Activated T-helper 17 cell treated with anti-CD3 and anti-CD28 coated beads, Interleukin-2, amount 50 U/mL, for 72 hours (primary cell): ENCODE measurements around the gene TAF11L12. TPM values are rescaled to one million over a fixed set of nuclear protein-coding genes. Genes with fewer than 3 reads are reported as not detected.
"Not testable (repeated sequence)": the region's sequence is repeated elsewhere in the genome, so short reads cannot be mapped to it uniquely, and the experiment has no call there.

Experiments
- ATAC-seq: fragments of 150-1000 bp; cut with Tn5 transposase; replicated peaks from 2 replicates; pipeline ENCODE4 v1.10.0; 2021; ENCODE audit warnings: mild to moderate bottlenecking, moderate library complexity
- H3K27ac Mint-ChIP-seq: one replicate; pipeline ENCODE4 v1.8.0; 2022; ENCODE audit warnings: mixed read lengths
- H3K27me3 Mint-ChIP-seq: one replicate; pipeline ENCODE4 v1.8.0; 2022; ENCODE audit warnings: mixed read lengths
- H3K36me3 Mint-ChIP-seq: one replicate; pipeline ENCODE4 v1.8.0; 2022; ENCODE audit warnings: low read depth, mild to moderate bottlenecking, mixed read lengths
- H3K4me1 Mint-ChIP-seq: one replicate; pipeline ENCODE4 v1.8.0; 2022; ENCODE audit warnings: mixed read lengths
- H3K4me3 Mint-ChIP-seq: one replicate; pipeline ENCODE4 v1.8.0; 2022; ENCODE audit warnings: mild to moderate bottlenecking, mixed read lengths
- H3K9me3 Mint-ChIP-seq: one replicate; pipeline ENCODE4 v1.8.0; 2022; ENCODE audit warnings: mixed read lengths
- total RNA-seq, 2 donors: library from RNA; stranded (reverse); gene quantifications; one replicate each; pipeline ENCODE4 v1.2.3, GENCODE V29; 2022

The TAF11L12 gene
- not detected for total RNA-seq

DNA sequence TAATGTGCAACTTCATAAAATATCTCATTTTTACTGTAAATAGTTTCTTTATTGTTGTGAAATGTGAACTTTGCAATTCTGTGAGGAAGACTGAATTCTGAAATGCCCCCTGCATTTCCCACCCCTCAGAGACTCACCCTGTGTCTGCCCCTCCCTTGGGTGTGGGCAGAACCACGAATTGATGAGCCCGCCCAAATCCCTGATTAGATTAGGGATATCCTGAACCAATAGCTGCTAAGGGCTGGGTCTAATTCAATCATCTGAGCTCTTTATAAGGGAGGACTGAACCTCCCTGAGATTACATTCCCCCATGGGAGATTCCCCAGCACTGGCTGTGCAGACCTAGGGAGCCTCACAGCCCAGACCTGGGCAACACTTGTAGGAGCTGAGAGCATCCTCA lies at the start of gene TAF11L12:
TSS of gene TAF11L12 (plus strand) at position 301 of the 400 bp plus-strand sequence.
- not testable (repeated sequence) for ATAC-seq, H3K27me3 Mint-ChIP-seq, H3K36me3 Mint-ChIP-seq, H3K9me3 Mint-ChIP-seq, H3K4me1 Mint-ChIP-seq, H3K27ac Mint-ChIP-seq, H3K4me3 Mint-ChIP-seq

DNA sequence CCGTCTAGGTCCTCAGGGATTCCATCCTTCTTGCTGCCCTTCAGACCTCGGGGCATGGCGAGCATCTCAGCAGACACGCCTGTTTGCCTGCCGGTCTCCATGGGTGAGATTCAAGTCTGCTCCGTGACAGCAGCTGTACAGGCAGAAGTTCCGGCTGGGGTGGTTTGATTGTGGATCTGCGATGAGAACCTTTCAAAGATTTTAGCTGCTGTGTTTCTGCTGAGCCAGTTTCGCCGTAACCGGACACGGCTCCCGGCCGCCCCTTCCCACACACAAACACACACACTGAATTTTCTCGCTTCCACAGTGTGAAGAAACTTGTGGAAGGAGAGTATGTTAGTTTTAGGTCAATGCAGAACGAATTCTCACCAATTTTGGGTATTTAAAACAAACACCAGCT lies 24.5 kb upstream of the TAF11L12 start, which contains the start of gene TAF11L7:
TSS of gene TAF11L7 (minus strand) at position 101 of the 400 bp plus-strand sequence.
- not testable (repeated sequence) for H3K4me1 Mint-ChIP-seq, H3K27ac Mint-ChIP-seq, H3K4me3 Mint-ChIP-seq, ATAC-seq, H3K9me3 Mint-ChIP-seq, H3K27me3 Mint-ChIP-seq, H3K36me3 Mint-ChIP-seq

DNA sequence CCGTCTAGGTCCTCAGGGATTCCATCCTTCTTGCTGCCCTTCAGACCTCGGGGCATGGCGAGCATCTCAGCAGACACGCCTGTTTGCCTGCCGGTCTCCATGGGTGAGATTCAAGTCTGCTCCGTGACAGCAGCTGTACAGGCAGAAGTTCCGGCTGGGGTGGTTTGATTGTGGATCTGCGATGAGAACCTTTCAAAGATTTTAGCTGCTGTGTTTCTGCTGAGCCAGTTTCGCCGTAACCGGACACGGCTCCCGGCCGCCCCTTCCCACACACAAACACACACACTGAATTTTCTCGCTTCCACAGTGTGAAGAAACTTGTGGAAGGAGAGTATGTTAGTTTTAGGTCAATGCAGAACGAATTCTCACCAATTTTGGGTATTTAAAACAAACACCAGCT lies 19.3 kb upstream of the TAF11L12 start, which contains the start of gene TAF11L8:
TSS of gene TAF11L8 (minus strand) at position 101 of the 400 bp plus-strand sequence.
- not testable (repeated sequence) for H3K4me3 Mint-ChIP-seq, H3K4me1 Mint-ChIP-seq, H3K9me3 Mint-ChIP-seq, H3K36me3 Mint-ChIP-seq, ATAC-seq, H3K27ac Mint-ChIP-seq, H3K27me3 Mint-ChIP-seq

DNA sequence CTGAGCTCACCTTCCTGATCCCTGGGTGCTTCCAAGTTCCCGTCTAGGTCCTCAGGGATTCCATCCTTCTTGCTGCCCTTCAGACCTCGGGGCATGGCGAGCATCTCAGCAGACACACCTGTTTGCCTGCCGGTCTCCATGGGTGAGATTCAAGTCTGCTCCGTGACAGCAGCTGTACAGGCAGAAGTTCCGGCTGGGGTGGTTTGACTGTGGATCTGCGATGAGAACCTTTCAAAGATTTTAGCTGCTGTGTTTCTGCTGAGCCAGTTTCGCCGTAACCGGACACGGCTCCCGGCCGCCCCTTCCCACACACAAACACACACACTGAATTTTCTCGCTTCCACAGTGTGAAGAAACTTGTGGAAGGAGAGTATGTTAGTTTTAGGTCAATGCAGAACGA lies 15.9 kb upstream of the TAF11L12 start, which contains the start of gene TAF11L9:
TSS of gene TAF11L9 (minus strand) at position 140 of the 400 bp plus-strand sequence.
- not testable (repeated sequence) for H3K27me3 Mint-ChIP-seq, ATAC-seq, H3K4me3 Mint-ChIP-seq, H3K27ac Mint-ChIP-seq, H3K9me3 Mint-ChIP-seq, H3K36me3 Mint-ChIP-seq, H3K4me1 Mint-ChIP-seq

DNA sequence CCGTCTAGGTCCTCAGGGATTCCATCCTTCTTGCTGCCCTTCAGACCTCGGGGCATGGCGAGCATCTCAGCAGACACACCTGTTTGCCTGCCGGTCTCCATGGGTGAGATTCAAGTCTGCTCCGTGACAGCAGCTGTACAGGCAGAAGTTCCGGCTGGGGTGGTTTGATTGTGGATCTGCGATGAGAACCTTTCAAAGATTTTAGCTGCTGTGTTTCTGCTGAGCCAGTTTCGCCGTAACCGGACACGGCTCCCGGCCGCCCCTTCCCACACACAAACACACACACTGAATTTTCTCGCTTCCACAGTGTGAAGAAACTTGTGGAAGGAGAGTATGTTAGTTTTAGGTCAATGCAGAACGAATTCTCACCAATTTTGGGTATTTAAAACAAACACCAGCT lies 12.5 kb upstream of the TAF11L12 start, which contains the start of gene TAF11L10:
TSS of gene TAF11L10 (minus strand) at position 101 of the 400 bp plus-strand sequence.
- not testable (repeated sequence) for H3K27ac Mint-ChIP-seq, H3K27me3 Mint-ChIP-seq, H3K4me3 Mint-ChIP-seq, ATAC-seq, H3K9me3 Mint-ChIP-seq, H3K36me3 Mint-ChIP-seq, H3K4me1 Mint-ChIP-seq

DNA sequence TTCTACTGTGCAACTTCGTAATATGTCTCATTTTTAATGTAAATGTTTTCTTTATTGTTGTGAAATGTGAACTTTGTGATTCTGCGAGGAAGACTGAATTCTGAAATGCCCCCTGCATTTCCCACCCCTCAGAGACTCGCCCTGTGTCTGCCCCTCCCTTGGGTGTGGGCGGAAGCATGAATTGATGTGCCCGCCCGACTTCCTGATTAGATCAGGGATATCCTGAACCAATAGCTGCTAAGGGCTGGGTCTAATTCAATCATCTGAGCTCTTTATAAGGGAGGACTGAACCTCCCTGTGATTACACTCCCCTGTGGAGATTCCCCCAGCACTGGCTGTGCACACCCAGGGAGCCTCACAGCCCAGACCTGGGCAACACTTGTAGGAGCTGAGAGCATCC lies 6.3 kb upstream of the TAF11L12 start, which contains the start of gene TAF11L11:
TSS of gene TAF11L11 (plus strand) at position 304 of the 400 bp plus-strand sequence.
- H3K4me3 Mint-ChIP-seq, H3K9me3 Mint-ChIP-seq, H3K27ac Mint-ChIP-seq, ATAC-seq, H3K27me3 Mint-ChIP-seq, H3K4me1 Mint-ChIP-seq, H3K36me3 Mint-ChIP-seq: not testable (repeated sequence)

DNA sequence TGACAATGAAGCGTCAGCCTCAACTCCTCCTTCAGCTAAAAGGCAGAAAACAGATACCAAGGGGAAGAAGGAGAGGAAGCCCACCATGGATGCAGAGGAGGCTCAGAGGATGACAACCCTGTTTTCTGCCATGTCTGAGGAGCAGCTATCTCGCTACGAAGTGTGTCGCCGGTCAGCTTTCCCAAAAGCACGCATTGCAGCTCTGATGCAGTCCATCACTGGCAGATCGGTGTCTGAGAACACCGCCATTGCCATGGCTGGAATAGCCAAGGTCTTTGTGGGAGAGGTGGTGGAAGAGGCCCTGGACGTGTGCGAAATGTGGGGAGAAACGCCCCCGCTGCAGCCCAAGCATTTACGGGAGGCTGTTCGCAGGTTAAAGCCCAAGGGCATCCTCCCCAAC lies 5.2 kb upstream of the TAF11L12 start:
- no peaks in the 10 kb centered on the region for H3K36me3 Mint-ChIP-seq
- no peaks in the 10 kb centered on the region for H3K27me3 Mint-ChIP-seq
- H3K9me3 Mint-ChIP-seq, result peaks cover 6% of the 10 kb centered on the region
- no peaks in the 10 kb centered on the region for H3K4me1 Mint-ChIP-seq
- no peak overlapping the region for H3K4me3 Mint-ChIP-seq
- H3K27ac Mint-ChIP-seq, result no peak overlapping the region
- no peak for ATAC-seq

DNA sequence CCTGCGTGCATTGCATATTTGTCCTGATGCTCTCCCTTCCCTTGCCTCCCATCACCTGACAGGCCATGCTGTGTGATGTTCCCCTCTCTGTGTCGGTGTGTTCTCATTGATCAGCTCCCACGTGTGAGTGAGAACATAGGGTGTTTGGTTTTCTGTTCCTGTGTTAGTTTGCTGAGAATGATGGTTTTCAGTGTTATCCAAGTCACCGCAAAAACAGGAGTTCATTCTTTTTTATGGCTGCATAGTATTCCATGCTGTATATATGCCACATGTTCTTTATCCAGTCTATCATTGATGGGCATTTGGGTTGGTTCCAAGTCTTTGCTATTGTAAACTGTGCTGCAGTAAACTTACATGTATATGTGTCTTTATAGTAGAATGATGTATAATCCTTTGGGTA lies 2.7 kb upstream of the TAF11L12 start:
- H3K27me3 Mint-ChIP-seq, H3K4me3 Mint-ChIP-seq, H3K36me3 Mint-ChIP-seq, H3K27ac Mint-ChIP-seq, H3K4me1 Mint-ChIP-seq, H3K9me3 Mint-ChIP-seq, ATAC-seq: not testable (repeated sequence)

DNA sequence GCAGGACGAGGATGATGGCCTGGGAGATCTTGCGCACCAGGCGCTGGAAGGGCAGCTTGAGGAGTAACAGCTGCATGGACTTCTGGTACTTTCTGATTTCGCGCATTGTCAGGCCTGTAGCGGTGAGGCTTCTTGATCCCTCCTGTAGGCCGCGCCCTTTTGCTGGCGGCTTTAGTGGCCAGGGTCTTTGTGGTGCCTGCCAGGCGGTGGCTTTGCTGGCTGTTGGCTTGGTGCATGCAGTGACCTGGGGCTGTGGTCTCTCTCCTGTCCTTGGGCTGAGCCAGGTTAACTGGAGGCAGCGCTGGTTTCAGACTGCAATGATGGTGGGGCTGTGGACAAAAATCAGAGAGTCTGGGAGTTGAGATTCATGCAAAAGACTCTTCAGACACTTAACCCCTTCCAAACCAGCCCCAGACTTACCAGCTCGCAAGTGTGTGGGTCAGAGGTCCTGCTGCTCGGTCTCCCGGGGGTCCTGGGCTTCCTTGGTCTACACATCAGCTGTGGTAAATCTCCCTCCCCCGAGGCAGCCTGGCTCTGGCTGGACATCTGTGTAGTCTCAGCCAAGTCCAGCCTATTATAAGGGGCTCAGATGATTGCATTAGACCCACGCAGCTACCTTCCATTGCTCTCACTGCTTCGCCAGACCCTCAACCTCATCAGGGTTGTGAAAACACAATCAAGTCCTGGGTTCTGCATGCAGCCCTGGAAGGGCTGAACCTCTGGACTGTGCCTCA lies 4.8 kb downstream of the TAF11L12 start:
- no peak for ATAC-seq
- H3K4me1 Mint-ChIP-seq, result no peaks in the 10 kb centered on the region
- no peaks in the 10 kb centered on the region for H3K27me3 Mint-ChIP-seq
- no peaks in the 10 kb centered on the region for H3K36me3 Mint-ChIP-seq
- H3K9me3 Mint-ChIP-seq, result peaks cover 7% of the 10 kb centered on the region
- no peak overlapping the region for H3K4me3 Mint-ChIP-seq
- no peak overlapping the region for H3K27ac Mint-ChIP-seq

DNA sequence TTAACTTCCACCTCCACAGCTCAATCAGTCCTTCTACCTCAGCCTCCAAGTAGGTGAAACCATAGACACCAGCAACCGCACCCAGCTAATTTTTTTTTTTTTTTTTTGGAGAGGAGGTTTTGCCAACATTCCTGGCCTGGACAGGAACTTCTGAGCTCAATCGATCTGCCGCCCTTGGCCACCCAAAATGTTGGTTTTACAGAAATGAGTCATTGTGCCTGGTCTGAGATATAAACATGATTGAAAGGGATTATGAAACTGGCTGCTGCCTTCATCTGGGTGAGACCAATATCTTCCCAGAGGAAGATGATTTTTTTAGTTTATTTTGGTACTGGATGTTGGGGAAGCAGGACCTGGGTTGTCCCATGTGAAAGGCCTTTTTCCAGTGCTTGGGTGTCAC lies 9.2 kb downstream of the TAF11L12 start:
- Mint-ChIP-seq H3K9me3 (peaks cover 10% of the 10 kb centered on the region), H3K4me3 (no peak overlapping the region), H3K4me1 (no peaks in the 10 kb centered on the region), H3K27me3 (no peaks in the 10 kb centered on the region), H3K27ac (no peak overlapping the region), H3K36me3 (no peaks in the 10 kb centered on the region)
- ATAC-seq, result no peak

DNA sequence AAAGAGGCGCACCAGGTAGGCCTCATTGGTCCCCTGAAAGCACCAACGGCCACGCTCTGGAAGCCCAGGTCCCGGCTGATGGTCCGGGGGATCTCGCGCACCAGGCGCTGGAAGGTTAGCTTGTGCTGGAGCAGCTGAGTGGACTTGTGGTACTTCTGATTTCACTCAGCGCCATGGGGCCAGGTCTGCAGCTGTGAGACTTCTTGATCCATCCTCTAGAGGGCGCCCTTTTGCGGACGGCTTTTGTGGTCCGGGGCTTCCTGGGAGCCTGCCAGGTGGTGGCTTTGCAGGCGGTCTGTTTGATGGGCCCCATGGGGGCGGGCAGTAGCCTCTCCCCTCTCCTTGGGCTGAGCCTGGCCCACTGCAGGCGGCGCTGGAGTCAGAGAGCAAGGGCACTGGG lies 10.4 kb downstream of the TAF11L12 start:
- H3K27me3 Mint-ChIP-seq, result no peaks in the 10 kb centered on the region
- no peak overlapping the region for H3K4me3 Mint-ChIP-seq
- no peak overlapping the region for H3K27ac Mint-ChIP-seq
- H3K4me1 Mint-ChIP-seq, result no peaks in the 10 kb centered on the region
- H3K36me3 Mint-ChIP-seq, result no peaks in the 10 kb centered on the region
- peaks cover 10% of the 10 kb centered on the region for H3K9me3 Mint-ChIP-seq
- ATAC-seq, result no peak

DNA sequence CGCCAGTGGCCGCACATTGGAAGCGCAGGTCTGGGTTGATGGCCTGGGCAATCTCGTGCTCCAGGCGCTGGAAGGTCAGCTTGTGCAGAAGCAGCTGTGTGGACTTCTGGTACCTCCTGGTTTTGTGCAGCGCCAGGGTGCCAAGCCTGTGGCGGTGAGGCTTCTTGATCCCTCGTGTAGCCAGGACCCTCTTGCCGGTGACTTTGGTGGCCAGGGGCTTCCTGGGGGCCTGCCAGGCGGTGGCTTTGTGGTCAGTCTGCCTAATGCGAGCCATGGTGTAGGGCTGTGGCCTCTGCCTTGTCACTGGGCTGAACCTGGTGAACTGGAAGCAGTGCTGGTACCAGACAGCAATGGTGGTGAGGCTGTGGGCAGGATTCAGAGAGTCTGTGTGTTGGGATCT lies 15.5 kb downstream of the TAF11L12 start:
- ATAC-seq, result no peak
- Mint-ChIP-seq H3K27me3 (no peaks in the 10 kb centered on the region), H3K4me1 (no peaks in the 10 kb centered on the region), H3K9me3 (peaks cover 7% of the 10 kb centered on the region), H3K4me3 (no peak overlapping the region), H3K36me3 (no peaks in the 10 kb centered on the region), H3K27ac (no peak overlapping the region)

DNA sequence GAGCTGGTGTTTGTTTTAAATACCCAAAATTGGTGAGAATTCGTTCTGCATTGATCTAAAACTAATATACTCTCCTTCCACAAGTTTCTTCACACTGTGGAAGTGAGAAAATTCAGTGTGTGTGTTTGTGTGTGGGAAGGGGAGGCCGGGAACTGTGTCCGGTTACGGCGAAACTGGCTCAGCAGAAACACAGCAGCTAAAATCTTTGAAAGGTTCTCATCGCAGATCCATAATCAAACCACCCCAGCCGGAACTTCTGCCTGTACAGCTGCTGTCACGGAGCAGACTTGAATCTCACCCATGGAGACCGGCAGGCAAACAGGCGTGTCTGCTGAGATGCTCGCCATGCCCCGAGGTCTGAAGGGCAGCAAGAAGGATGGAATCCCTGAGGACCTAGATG lies 21.6 kb downstream of the TAF11L12 start, which contains the start of gene TAF11L13:
TSS of gene TAF11L13 (plus strand) at position 301 of the 400 bp plus-strand sequence.
- not testable (repeated sequence) for H3K27me3 Mint-ChIP-seq, H3K36me3 Mint-ChIP-seq, ATAC-seq, H3K4me3 Mint-ChIP-seq, H3K27ac Mint-ChIP-seq, H3K4me1 Mint-ChIP-seq
- H3K9me3 Mint-ChIP-seq, result peaks cover 10% of the 10 kb centered on the region

DNA sequence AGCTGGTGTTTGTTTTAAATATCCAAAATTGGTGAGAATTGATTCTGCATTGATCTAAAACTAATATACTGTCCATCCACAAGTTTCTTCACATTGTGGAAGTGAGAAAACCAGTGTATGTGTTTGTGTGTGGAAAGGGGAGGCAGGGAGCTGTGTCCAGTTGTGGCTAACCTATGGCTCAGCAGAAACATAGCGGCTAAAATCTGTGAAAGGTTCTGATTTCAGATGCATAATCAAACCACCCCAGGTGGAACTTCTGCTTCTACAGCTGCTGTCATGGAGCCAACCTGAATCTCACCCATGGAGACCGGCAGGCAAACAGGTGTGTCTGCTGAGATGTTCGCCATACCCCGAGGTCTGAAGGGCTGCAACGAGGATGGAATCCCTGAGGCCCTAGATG lies 24.0 kb downstream of the TAF11L12 start, which contains the start of gene TAF11L14:
TSS of gene TAF11L14 (plus strand) at position 301 of the 400 bp plus-strand sequence.
- Mint-ChIP-seq H3K36me3 (no peaks in the 10 kb centered on the region), H3K9me3 (peaks cover 7% of the 10 kb centered on the region), H3K4me3 (no peak within 1 kb of the TSS), H3K27me3 (no peaks in the 10 kb centered on the region), H3K4me1 (no peaks in the 10 kb centered on the region), H3K27ac (no peak within 1 kb of the TSS)
- no peak for ATAC-seq

DNA sequence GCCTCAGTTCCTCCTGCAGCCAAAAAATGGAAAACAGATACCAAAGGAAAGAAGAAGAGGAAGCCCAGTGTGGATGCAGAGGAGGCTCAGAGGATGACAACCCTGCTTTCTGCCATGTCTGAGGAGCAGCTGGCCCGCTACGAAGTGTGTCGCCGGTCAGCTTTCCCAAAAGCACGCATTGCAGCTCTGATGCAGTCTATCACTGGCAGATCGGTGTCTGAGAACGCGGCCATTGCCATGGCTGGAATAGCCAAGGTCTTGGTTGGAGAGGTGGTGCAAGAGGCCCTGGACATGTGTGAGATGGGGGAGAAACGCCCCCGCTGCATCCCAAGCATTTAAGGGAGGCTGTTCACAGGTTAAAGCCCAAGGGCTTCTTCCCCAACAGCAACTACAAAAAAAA lies 39.0 kb downstream of the TAF11L12 start:
- ATAC-seq, H3K27ac Mint-ChIP-seq, H3K4me3 Mint-ChIP-seq, H3K36me3 Mint-ChIP-seq, H3K27me3 Mint-ChIP-seq, H3K4me1 Mint-ChIP-seq: not testable (repeated sequence)
- H3K9me3 Mint-ChIP-seq, result peaks cover 13% of the 10 kb centered on the region
